Nephron progenitor cell (in vitro differentiated cells): ENCODE measurements around the gene ARL8B.

Experiments
- DNase-seq: peaks from one replicate; pipeline ENCODE4 v3.0.0; 2021
- H3K27ac Mint-ChIP-seq: 2 replicates; pipeline ENCODE4 v1.8.0; 2021; ENCODE audit warnings: mild to moderate bottlenecking, moderate library complexity, mixed read lengths
- H3K27me3 Mint-ChIP-seq: 2 replicates; pipeline ENCODE4 v1.8.0; 2021; ENCODE audit warnings: mild to moderate bottlenecking, low read depth, mixed read lengths; ENCODE audit not compliant: poor library complexity
- H3K36me3 Mint-ChIP-seq: 2 replicates; pipeline ENCODE4 v1.8.0; 2021; ENCODE audit warnings: low read depth, mixed read lengths
- H3K4me1 Mint-ChIP-seq: 2 replicates; pipeline ENCODE4 v1.8.0; 2021; ENCODE audit warnings: mixed read lengths
- H3K4me3 Mint-ChIP-seq: 2 replicates; pipeline ENCODE4 v1.8.0; 2021; ENCODE audit warnings: mild to moderate bottlenecking, moderate library complexity, mixed read lengths
- H3K9me3 Mint-ChIP-seq: 2 replicates; pipeline ENCODE4 v1.8.0; 2021; ENCODE audit warnings: mild to moderate bottlenecking, moderate library complexity, mixed read lengths
- TF ChIP-seq, protein P1 (sequence below): fragments of 200-600 bp; sonication (generic); IDR thresholded peaks from 2 replicates; pipeline ENCODE4 v1.5.0; 2021; ENCODE audit warnings: antibody characterized with exemption

Gene ARL8B

DNA sequence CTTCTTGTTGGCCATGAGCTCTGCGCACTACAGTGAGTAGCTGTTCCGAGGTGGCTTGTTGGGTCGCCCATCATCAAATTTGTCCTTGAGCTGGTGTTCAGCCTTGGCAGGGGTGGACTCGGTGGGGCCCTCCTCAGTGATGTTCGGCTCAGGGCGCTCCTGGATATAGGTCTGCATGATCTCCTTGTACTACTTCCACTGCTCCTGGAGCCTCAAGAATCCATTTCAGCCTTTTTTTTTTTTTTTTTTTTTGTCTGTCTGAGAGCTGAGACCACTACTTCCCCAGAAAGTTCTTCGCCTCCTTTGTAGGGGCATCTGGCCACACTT lies 39.3 kb upstream of the ARL8B start:
- H3K36me3 Mint-ChIP-seq: no peaks in the 10 kb centered on the region
- no peak for DNase-seq
- peaks cover 20% of the 10 kb centered on the region for H3K4me1 Mint-ChIP-seq

DNA sequence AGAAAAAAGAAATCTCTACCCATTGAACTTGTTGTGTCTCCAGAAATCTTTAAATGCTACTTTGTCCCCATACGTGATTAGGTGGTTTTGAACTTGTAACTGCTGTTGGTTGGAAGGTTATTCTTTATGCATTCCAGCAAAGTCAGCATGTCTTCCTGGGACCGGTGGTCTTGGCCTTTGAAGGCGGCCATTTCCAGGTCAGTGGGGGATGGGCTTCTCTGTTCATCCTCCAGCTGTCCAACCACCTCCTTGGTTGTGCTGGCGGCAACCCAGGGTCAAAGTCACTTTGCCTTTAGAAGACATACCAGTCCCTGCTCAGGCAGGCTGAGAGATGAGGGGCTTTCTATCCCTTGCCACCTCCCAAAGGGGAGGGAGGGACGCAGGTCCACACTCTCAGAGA lies 37.9 kb upstream of the ARL8B start:
- H3K27me3 Mint-ChIP-seq: peaks cover 6% of the 10 kb centered on the region
- peaks cover 20% of the 10 kb centered on the region for H3K4me1 Mint-ChIP-seq
- H3K27ac Mint-ChIP-seq: no peak overlapping the region
- DNase-seq: no peak
- H3K36me3 Mint-ChIP-seq: no peaks in the 10 kb centered on the region
- no peak overlapping the region for H3K4me3 Mint-ChIP-seq
- TF ChIP-seq, protein P1, sequence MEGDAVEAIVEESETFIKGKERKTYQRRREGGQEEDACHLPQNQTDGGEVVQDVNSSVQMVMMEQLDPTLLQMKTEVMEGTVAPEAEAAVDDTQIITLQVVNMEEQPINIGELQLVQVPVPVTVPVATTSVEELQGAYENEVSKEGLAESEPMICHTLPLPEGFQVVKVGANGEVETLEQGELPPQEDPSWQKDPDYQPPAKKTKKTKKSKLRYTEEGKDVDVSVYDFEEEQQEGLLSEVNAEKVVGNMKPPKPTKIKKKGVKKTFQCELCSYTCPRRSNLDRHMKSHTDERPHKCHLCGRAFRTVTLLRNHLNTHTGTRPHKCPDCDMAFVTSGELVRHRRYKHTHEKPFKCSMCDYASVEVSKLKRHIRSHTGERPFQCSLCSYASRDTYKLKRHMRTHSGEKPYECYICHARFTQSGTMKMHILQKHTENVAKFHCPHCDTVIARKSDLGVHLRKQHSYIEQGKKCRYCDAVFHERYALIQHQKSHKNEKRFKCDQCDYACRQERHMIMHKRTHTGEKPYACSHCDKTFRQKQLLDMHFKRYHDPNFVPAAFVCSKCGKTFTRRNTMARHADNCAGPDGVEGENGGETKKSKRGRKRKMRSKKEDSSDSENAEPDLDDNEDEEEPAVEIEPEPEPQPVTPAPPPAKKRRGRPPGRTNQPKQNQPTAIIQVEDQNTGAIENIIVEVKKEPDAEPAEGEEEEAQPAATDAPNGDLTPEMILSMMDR: no peak
- no peaks in the 10 kb centered on the region for H3K9me3 Mint-ChIP-seq

More for the DNA sequence above, 39.3 kb upstream of the ARL8B start:
- Mint-ChIP-seq H3K27me3 (peaks cover 7% of the 10 kb centered on the region), H3K9me3 (no peaks in the 10 kb centered on the region), H3K4me3 (no peak overlapping the region), H3K27ac (no peak overlapping the region)
- TF ChIP-seq, protein P1: no peak

DNA sequence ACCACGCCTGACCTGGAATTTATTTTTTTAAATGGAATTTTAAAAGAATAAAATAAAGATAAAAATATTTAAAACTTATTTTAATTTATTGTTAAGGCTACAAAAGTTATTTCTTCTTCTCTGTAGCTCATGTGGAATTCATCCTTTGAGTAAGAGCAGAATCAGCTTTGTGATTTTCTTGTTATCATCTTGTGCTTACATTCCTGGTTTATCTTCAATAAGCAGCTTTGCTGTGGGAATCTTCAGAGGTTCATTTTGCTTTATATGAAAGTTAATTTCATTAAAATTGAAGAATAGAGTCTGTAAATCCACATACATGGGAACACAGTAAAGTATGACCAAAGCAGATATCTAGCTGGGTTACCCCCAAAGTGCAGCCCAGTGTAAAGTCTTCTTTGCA lies 35.4 kb upstream of the ARL8B start:
- Mint-ChIP-seq H3K27ac (no peak overlapping the region), H3K4me1 (peaks cover 14% of the 10 kb centered on the region), H3K9me3 (no peaks in the 10 kb centered on the region), H3K27me3 (peaks cover 20% of the 10 kb centered on the region), H3K4me3 (no peak overlapping the region), H3K36me3 (no peaks in the 10 kb centered on the region)
- TF ChIP-seq, protein P1: no peak
- DNase-seq: no peak

DNA sequence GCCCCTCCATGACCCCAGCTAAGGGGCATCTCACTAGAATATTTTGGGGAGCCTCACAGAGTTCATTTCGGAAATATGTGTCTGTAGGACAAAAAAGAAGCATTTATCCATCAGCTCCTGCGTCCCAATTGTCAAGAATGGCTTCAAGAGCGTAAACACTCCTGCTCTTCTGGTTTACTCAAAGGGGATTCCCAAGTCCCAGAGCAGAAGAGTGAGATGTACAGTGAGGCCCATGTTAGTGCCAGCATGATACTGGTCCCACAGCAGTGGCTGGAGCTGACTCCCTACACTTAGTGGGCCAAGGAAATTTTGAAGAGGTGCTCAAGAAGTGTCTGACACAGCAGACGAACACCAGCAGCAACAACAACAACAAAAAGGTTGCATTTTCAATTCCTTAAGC lies 34.9 kb upstream of the ARL8B start:
- TF ChIP-seq, protein P1: no peak
- H3K27ac Mint-ChIP-seq: no peak overlapping the region
- no peaks in the 10 kb centered on the region for H3K9me3 Mint-ChIP-seq
- H3K27me3 Mint-ChIP-seq: peaks cover 24% of the 10 kb centered on the region
- H3K36me3 Mint-ChIP-seq: no peaks in the 10 kb centered on the region
- H3K4me3 Mint-ChIP-seq: no peak overlapping the region
- no peak for DNase-seq
- peaks cover 8% of the 10 kb centered on the region for H3K4me1 Mint-ChIP-seq

DNA sequence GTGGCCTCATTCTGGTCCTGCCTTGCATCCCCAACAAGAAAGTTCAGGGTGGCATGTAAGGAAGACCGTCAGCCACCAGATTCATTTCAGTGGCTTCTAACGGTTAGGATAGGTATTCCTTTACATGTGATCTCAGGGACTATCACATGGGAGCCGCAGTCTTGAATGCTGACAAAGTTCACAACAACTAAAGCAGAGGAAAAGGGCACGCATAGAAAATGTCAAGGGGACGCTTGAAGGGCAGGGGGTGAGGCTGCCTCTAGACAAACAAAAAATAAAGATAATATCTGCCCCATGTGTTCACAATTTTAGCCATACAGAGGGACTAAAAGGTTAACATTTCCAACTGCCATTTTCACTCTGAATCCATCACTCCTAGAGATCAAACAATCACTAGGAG lies 31.9 kb upstream of the ARL8B start:
- DNase-seq: no peak
- Mint-ChIP-seq H3K36me3 (no peaks in the 10 kb centered on the region), H3K9me3 (no peaks in the 10 kb centered on the region), H3K27me3 (peaks cover 43% of the 10 kb centered on the region), H3K4me3 (no peak overlapping the region), H3K4me1 (no peaks in the 10 kb centered on the region), H3K27ac (no peak overlapping the region)
- TF ChIP-seq, protein P1: no peak

DNA sequence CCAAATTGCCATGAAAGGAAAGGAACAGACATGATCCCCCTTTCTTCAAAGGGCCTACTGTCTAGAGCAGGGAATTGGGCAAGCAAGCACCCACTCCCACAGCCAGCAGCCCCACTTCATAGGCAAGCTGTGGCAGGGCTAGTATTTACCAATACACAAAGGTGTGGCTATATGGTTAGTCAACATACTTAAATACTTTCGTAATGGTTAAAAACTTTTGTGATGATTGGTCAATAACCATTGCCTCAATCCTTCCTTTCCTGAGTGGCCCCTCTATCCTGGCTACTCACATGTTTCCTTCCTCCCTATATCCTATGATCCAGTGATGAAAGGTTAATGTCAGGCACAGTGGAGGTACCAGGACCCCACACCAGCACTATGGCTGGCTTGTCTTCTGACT lies 30.1 kb upstream of the ARL8B start:
- H3K36me3 Mint-ChIP-seq: no peaks in the 10 kb centered on the region
- H3K27ac Mint-ChIP-seq: no peak overlapping the region
- peaks cover 12% of the 10 kb centered on the region for H3K4me1 Mint-ChIP-seq
- no peak for DNase-seq
- no peaks in the 10 kb centered on the region for H3K9me3 Mint-ChIP-seq
- H3K4me3 Mint-ChIP-seq: no peak overlapping the region
- H3K27me3 Mint-ChIP-seq: peaks cover 58% of the 10 kb centered on the region
- TF ChIP-seq, protein P1: no peak
